GM18867 (cell line): Measurements from ENCODE around the gene TNS3.

Experiments
- ATAC-seq: cut with Tn5 transposase; IDR thresholded peaks from one replicate; pipeline ENCODE4 v1.9.1; 2021; ENCODE audit warnings: mild to moderate bottlenecking, moderate library complexity; ENCODE audit not compliant: unreplicated experiment

The TNS3 gene

GRCh38 chr7:47356261-47356660 is 225.7 kb downstream of the TNS3 start:
- ATAC-seq, result no peak

GRCh38 chr7:47355684-47356083 is 226.2 kb downstream of the TNS3 start:
- ATAC-seq, result no peak

- no peak for ATAC-seq
Measured at GRCh38 chr7:47354831-47355541, 226.9 kb downstream of the TNS3 start.

- ATAC-seq, result no peak
Measured at GRCh38 chr7:47354071-47354470, 227.8 kb downstream of the TNS3 start.

GRCh38 chr7:47352394-47352968 is 229.4 kb downstream of the TNS3 start:
- no peak for ATAC-seq

- ATAC-seq, result no peak
Measured at GRCh38 chr7:47351233-47352154, 230.4 kb downstream of the TNS3 start.

- ATAC-seq, result no peak
Measured at GRCh38 chr7:47350425-47350824, 231.5 kb downstream of the TNS3 start.

GRCh38 chr7:47349401-47349800 is 232.5 kb downstream of the TNS3 start:
- ATAC-seq, result no peak

- ATAC-seq, result no peak
Measured at GRCh38 chr7:47347816-47348385, 234.0 kb downstream of the TNS3 start.

GRCh38 chr7:47347346-47347745 is 234.6 kb downstream of the TNS3 start:
- ATAC-seq, result no peak

GRCh38 chr7:47346377-47346914 is 235.5 kb downstream of the TNS3 start:
- ATAC-seq, result no peak

- no peak for ATAC-seq
Measured at GRCh38 chr7:47345857-47346298, 236.0 kb downstream of the TNS3 start.

- no peak for ATAC-seq
Measured at GRCh38 chr7:47344171-47344955, 237.5 kb downstream of the TNS3 start.

GRCh38 chr7:47343061-47343455 is 238.9 kb downstream of the TNS3 start:
- no peak for ATAC-seq

GRCh38 chr7:47342296-47343060 is 239.4 kb downstream of the TNS3 start:
- no peak for ATAC-seq

- no peak for ATAC-seq
Measured at GRCh38 chr7:47340517-47340916, 241.4 kb downstream of the TNS3 start.

GRCh38 chr7:47338026-47338425 is 243.9 kb downstream of the TNS3 start:
- ATAC-seq, result no peak

GRCh38 chr7:47337531-47337930 is 244.4 kb downstream of the TNS3 start:
- ATAC-seq, result peak; percentile 97
